ENCODE results near the gene MRPS34. TPM values are rescaled to one million over a fixed set of nuclear protein-coding genes. Genes with fewer than 3 reads are reported as not detected.
A peak's percentile ranks its signal among the peaks of the same experiment; 100 is the strongest.

MRPS34 gene
- total RNA-seq, 1 experiment from 2014 or later: 247 TPM

DNA sequence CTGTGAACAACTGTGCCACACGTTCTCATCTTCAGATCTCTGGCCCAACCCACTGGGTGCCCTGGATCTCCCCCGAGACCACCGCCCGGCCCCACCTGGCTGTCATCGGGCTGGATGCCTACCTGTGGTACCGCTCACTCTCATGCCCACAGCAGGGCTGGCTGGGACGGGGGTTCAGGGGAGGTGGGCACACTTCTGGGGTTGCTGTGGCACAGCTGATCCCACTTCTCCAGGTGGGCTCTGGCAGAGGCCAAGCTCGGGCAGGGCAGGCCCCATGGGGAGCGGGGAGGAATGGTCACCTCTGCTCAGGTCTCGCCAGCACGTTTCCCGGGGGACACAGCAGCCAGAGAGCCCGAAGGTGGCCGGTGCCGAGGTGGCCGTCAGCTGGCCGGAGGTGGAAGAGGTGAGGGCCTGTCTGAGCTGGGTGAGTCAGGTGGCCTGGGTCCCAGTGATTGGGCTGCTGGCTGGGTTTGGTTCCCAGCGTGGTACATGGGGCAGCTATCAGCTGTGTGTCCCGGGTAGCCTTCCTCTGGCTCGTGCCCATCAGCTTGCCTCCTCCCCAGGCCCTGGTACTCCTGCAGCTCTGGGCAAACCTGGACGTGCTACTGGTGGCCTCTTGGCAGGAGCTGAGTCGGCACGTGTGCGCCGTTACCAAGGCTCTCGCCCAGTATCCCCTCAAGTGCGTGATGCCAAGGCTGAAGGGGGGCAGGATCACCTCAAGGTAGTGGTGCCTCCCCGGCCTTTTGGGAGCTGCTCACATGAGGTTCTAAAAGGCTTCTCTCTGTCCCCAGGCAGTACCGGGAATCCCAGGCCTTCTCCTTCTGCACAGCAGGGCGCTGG is 2.3 kb upstream of the MRPS34 start:
- POLR2A ChIA-PET (ENCODE audit: low non-redundant PET): no interaction called here
- H3K27ac ChIP-seq (ENCODE audit: low read depth, low read length, poor library complexity, severe bottlenecking): no peak overlapping the region
- H3K27me3 ChIP-seq (replicated peaks; ENCODE audit: insufficient read depth, low read depth, low read length, poor library complexity): no peaks in the 10 kb centered on the region
- H3K4me3 ChIP-seq (ENCODE audit: low read depth, low read length, poor library complexity, severe bottlenecking): no peak overlapping the region
- CTCF ChIA-PET: no interaction called here
- no peak for TF ChIP-seq CTCF (conservative IDR thresholded peaks at IDR 0.05; ENCODE audit: low read depth, low read length)
- intact Hi-C loops (cut with micrococcal nuclease; ENCODE audit: unreplicated experiment): loop anchor here (10.0 kb wide), 1 partner anchor 50 kb away; the partner anchor contains the start of genes FAHD1 and HAGH
- no peaks in the 10 kb centered on the region for H3K9me3 ChIP-seq (ENCODE audit: low read depth, low read length, poor library complexity, severe bottlenecking)
- peaks cover 1% of the 10 kb centered on the region for H3K4me1 ChIP-seq (ENCODE audit: insufficient read depth, low read length, poor library complexity, severe bottlenecking)
- peaks cover 16% of the 10 kb centered on the region for H3K36me3 ChIP-seq (ENCODE audit: insufficient read depth, low read length, poor library complexity, severe bottlenecking)
- BruUV-seq (replicated peaks): no TSS peak
- no peak for DNase-seq (ENCODE audit: low spot score)

- no TSS peak for BruUV-seq (replicated peaks)
- CTCF ChIA-PET: no interaction called here
- Histone ChIP-seq H3K9me3 (ENCODE audit: low read depth, low read length, poor library complexity, severe bottlenecking) (no peaks in the 10 kb centered on the region), H3K4me3 (ENCODE audit: low read depth, low read length, poor library complexity, severe bottlenecking) (peak overlapping the region; percentile 63), H3K27ac (ENCODE audit: low read depth, low read length, poor library complexity, severe bottlenecking) (no peak overlapping the region), H3K27me3 (replicated peaks; ENCODE audit: insufficient read depth, low read depth, low read length, poor library complexity) (no peaks in the 10 kb centered on the region), H3K36me3 (ENCODE audit: insufficient read depth, low read length, poor library complexity, severe bottlenecking) (peaks cover 18% of the 10 kb centered on the region), H3K4me1 (ENCODE audit: insufficient read depth, low read length, poor library complexity, severe bottlenecking) (peaks cover 4% of the 10 kb centered on the region)
- POLR2A ChIA-PET (ENCODE audit: low non-redundant PET): no interaction called here
- intact Hi-C loops (cut with micrococcal nuclease; ENCODE audit: unreplicated experiment): loop anchor here (10.0 kb wide), 1 partner anchor 50 kb away; the partner anchor contains the start of genes FAHD1 and HAGH
- DNase-seq (ENCODE audit: low spot score): no peak
- no peak for TF ChIP-seq CTCF (conservative IDR thresholded peaks at IDR 0.05; ENCODE audit: low read depth, low read length)
- TF ChIP-seq EZH2 (IDR thresholded peaks at IDR 0.05; ENCODE audit: borderline replicate concordance, low read depth, low read length, poor library complexity, severe bottlenecking): no peak
Measured at GRCh38 chr16:1774448-1774780, 1.5 kb upstream of the MRPS34 start.

DNA sequence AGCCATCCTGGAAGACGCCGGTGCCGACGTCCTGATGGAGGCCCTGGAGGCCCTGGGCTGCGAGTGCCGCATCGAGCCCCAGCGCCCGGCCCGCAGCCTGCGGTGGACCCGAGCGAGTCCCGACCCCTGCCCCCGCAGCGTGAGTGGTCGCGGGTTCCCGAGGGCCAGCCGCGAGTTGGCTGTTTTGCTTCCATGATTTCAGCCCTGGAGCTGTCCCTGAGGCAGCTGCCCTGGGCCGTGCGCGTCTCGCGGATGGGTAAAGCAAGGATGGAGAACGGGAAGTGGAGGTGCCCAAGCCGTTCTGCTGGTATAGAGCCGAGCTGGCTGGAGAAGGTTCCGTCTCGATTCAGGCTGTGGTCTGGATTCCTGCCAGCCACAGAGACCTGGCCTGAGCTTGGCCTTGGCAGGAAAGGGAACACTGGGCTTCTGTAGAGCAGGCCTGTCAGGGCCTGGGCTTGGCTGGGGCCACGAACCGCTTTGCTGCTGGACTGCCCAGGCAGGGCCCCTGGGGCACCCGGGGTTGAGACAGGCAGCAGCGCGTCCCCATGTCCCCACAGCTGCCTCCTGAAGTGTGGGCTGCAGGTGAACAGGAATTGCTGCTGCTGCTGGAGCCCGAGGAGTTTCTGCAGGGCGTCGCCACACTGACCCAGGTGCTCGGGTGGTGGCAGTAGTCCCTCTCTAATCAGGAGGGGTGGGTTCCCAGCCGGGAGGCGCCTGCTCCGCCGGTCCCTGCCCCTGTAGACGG is 941 bp upstream of the MRPS34 start:
- no TSS peak for BruUV-seq (replicated peaks)
- TF ChIP-seq EZH2 (IDR thresholded peaks at IDR 0.05; ENCODE audit: borderline replicate concordance, low read depth, low read length, poor library complexity, severe bottlenecking) (no peak), CTCF (conservative IDR thresholded peaks at IDR 0.05; ENCODE audit: low read depth, low read length) (0 out of 2 replicates have a peak, but pooled peaks have one; percentile 5)

More for the DNA sequence above, 941 bp upstream of the MRPS34 start:
- peaks cover 4% of the 10 kb centered on the region for H3K4me1 ChIP-seq (ENCODE audit: insufficient read depth, low read length, poor library complexity, severe bottlenecking)
- no peaks in the 10 kb centered on the region for H3K27me3 ChIP-seq (replicated peaks; ENCODE audit: insufficient read depth, low read depth, low read length, poor library complexity)
- H3K9me3 ChIP-seq (ENCODE audit: low read depth, low read length, poor library complexity, severe bottlenecking): no peaks in the 10 kb centered on the region
- POLR2A ChIA-PET (ENCODE audit: low non-redundant PET): no interaction called here
- peaks cover 18% of the 10 kb centered on the region for H3K36me3 ChIP-seq (ENCODE audit: insufficient read depth, low read length, poor library complexity, severe bottlenecking)
- H3K27ac ChIP-seq (ENCODE audit: low read depth, low read length, poor library complexity, severe bottlenecking): peak overlapping the region; percentile 98
- no peak for DNase-seq (ENCODE audit: low spot score)
- intact Hi-C loops (cut with micrococcal nuclease; ENCODE audit: unreplicated experiment): loop anchor here (10.0 kb wide), 1 partner anchor 51 kb away; the partner anchor contains the start of genes FAHD1 and HAGH
- CTCF ChIA-PET: interaction anchor here (1.4 kb wide), 1 partner anchor 68 kb away, joined by 3 read pairs; the partner anchor contains the start of gene MAPK8IP3
- peak overlapping the region; percentile 63 for H3K4me3 ChIP-seq (ENCODE audit: low read depth, low read length, poor library complexity, severe bottlenecking)
